SK-N-SH treated with all-trans-retinoic acid at 6 μM for 48 hours (cell line): ENCODE measurements around the gene TNK1.

ENCODE experiments used
- ATAC-seq: fragments of 200-7000 bp; cut with Tn5 transposase; 3 replicates; pipeline ENCODE4 v1.9.1; 2020; ENCODE audit warnings: mild to moderate bottlenecking, moderate library complexity
- ARNTL ChIP-seq: fragments of 450-650 bp; formaldehyde crosslinking; IDR thresholded peaks from 2 replicates; pipeline ENCODE4 v1.5.0; 2020; ENCODE audit warnings: low read depth, mild to moderate bottlenecking, moderate library complexity, borderline replicate concordance
- BACH2 ChIP-seq: fragments of 250-450 bp; sonication (Bioruptor Pico); IDR thresholded peaks from 2 replicates; pipeline ENCODE4 v1.9.0; 2021; ENCODE audit warnings: mild to moderate bottlenecking, borderline replicate concordance
- CREB5 ChIP-seq: fragments of 250-450 bp; sonication (Bioruptor Pico); IDR thresholded peaks from 2 replicates; pipeline ENCODE4 v1.5.1; 2020; ENCODE audit warnings: low read depth, mild to moderate bottlenecking, moderate library complexity
- CSDC2 ChIP-seq: fragments of 250-450 bp; sonication (Bioruptor Pico); IDR thresholded peaks from 2 replicates; pipeline ENCODE4 v1.5.0; 2020; ENCODE audit warnings: mild to moderate bottlenecking, moderate library complexity
- CSRNP3 ChIP-seq: fragments of 250-450 bp; sonication (Bioruptor Pico); IDR thresholded peaks from 2 replicates; pipeline ENCODE4 v1.5.1; 2021; ENCODE audit warnings: mild to moderate bottlenecking, moderate library complexity
- GLIS3 ChIP-seq: fragments of 250-450 bp; sonication (Bioruptor Pico); IDR thresholded peaks from 2 replicates; pipeline ENCODE4 v1.5.0; 2020; ENCODE audit warnings: mild to moderate bottlenecking, moderate library complexity
- ISL1 ChIP-seq: fragments of 250-450 bp; sonication (Bioruptor Pico); IDR thresholded peaks from 2 replicates; pipeline ENCODE4 v2.1.2; 2022; ENCODE audit warnings: mild to moderate bottlenecking, moderate library complexity
- OSR1 ChIP-seq: fragments of 250-450 bp; sonication (Bioruptor Pico); IDR thresholded peaks from 2 replicates; pipeline ENCODE4 v1.8.0; 2022; ENCODE audit warnings: moderate library complexity, mild to moderate bottlenecking, inconsistent platforms
- POU6F1 ChIP-seq: fragments of 250-450 bp; sonication (Bioruptor Pico); IDR thresholded peaks from 2 replicates; pipeline ENCODE4 v1.8.0; 2021; ENCODE audit warnings: low read depth, mild to moderate bottlenecking, moderate library complexity, borderline replicate concordance
- PPARA ChIP-seq: fragments of 250-450 bp; sonication (Bioruptor Pico); IDR thresholded peaks from 2 replicates; pipeline ENCODE4 v1.5.0; 2020; ENCODE audit warnings: mild to moderate bottlenecking, borderline replicate concordance
- SNAI2 ChIP-seq: fragments of 250-450 bp; sonication (Bioruptor Pico); IDR thresholded peaks from 2 replicates; pipeline ENCODE4 v1.5.0; 2020; ENCODE audit warnings: mild to moderate bottlenecking, moderate library complexity
- TCF4 ChIP-seq: fragments of 250-450 bp; sonication (Bioruptor Pico); IDR thresholded peaks from 2 replicates; pipeline ENCODE4 v1.8.0; 2021; ENCODE audit warnings: mild to moderate bottlenecking, moderate library complexity, borderline replicate concordance
- TOX ChIP-seq: fragments of 250-450 bp; sonication (Bioruptor Pico); IDR thresholded peaks from 2 replicates; pipeline ENCODE4 v1.8.0; 2021; ENCODE audit warnings: mild to moderate bottlenecking, moderate library complexity, borderline replicate concordance
- TSHZ2 ChIP-seq: fragments of 250-450 bp; sonication (Bioruptor Pico); IDR thresholded peaks from 2 replicates; pipeline ENCODE4 v1.5.0; 2020; ENCODE audit warnings: mild to moderate bottlenecking, moderate library complexity
- ZC3H10 ChIP-seq: fragments of 250-450 bp; sonication (Bioruptor Pico); IDR thresholded peaks from 2 replicates; pipeline ENCODE4 v1.5.1; 2021; ENCODE audit warnings: mild to moderate bottlenecking, moderate library complexity
- ZFP3 ChIP-seq: fragments of 250-450 bp; sonication (Bioruptor Pico); IDR thresholded peaks from 2 replicates; pipeline ENCODE4 v1.5.0; 2020; ENCODE audit warnings: mild to moderate bottlenecking, moderate library complexity
- ZFP30 ChIP-seq: fragments of 450-650 bp; formaldehyde crosslinking; IDR thresholded peaks from 2 replicates; pipeline ENCODE4 v1.5.0; 2022; ENCODE audit warnings: mild to moderate bottlenecking, moderate library complexity
- ZNF70 ChIP-seq: fragments of 450-650 bp; formaldehyde crosslinking; IDR thresholded peaks from 2 replicates; pipeline ENCODE4 v1.5.0; 2020; ENCODE audit warnings: mild to moderate bottlenecking, moderate library complexity
- TF ChIP-seq, protein P1 (sequence below): fragments of 250-450 bp; sonication (Bioruptor Pico); IDR thresholded peaks from 2 replicates; pipeline ENCODE4 v1.8.0; 2020; ENCODE audit warnings: mild to moderate bottlenecking, moderate library complexity, borderline replicate concordance

TNK1 gene

GRCh38 chr17:7425756-7426155 is 44.9 kb downstream of the TNK1 start:
- ATAC-seq = no peak
- TF ChIP-seq ZFP3 (no peak), ZNF70 (CRISPR knock-in tag) (no peak), ZC3H10 (CRISPR knock-in tag) (no peak), GLIS3 (CRISPR knock-in tag) (no peak), CSRNP3 (CRISPR knock-in tag) (no peak), TOX (CRISPR knock-in tag) (no peak), PPARA (CRISPR knock-in tag) (no peak)

- no peak for ATAC-seq
Measured at GRCh38 chr17:7426203-7426863, 45.4 kb downstream of the TNK1 start.

GRCh38 chr17:7426896-7427489 is 46.1 kb downstream of the TNK1 start:
- TF ChIP-seq BACH2 (no peak), SNAI2 (no peak), ZFP3 (no peak), CSDC2 (CRISPR knock-in tag) (no peak), ZFP30 (CRISPR knock-in tag) (no peak), TOX (CRISPR knock-in tag) (no peak), TSHZ2 (no peak), ISL1 (CRISPR knock-in tag) (no peak), POU6F1 (CRISPR knock-in tag) (no peak)
- no peak for ATAC-seq

More at GRCh38 chr17:7426203-7426863, 45.4 kb downstream of the TNK1 start:
- no peak for TF ChIP-seq POU6F1 (CRISPR knock-in tag)
- no peak for TF ChIP-seq CSDC2 (CRISPR knock-in tag)
- TF ChIP-seq CREB5 (CRISPR knock-in tag) = no peak
- no peak for TF ChIP-seq TCF4 (CRISPR knock-in tag)
- TF ChIP-seq ARNTL = no peak
- TF ChIP-seq GLIS3 (CRISPR knock-in tag) = no peak
- TF ChIP-seq OSR1 (CRISPR knock-in tag) = no peak

- no peak for ATAC-seq
- TF ChIP-seq, protein P1, sequence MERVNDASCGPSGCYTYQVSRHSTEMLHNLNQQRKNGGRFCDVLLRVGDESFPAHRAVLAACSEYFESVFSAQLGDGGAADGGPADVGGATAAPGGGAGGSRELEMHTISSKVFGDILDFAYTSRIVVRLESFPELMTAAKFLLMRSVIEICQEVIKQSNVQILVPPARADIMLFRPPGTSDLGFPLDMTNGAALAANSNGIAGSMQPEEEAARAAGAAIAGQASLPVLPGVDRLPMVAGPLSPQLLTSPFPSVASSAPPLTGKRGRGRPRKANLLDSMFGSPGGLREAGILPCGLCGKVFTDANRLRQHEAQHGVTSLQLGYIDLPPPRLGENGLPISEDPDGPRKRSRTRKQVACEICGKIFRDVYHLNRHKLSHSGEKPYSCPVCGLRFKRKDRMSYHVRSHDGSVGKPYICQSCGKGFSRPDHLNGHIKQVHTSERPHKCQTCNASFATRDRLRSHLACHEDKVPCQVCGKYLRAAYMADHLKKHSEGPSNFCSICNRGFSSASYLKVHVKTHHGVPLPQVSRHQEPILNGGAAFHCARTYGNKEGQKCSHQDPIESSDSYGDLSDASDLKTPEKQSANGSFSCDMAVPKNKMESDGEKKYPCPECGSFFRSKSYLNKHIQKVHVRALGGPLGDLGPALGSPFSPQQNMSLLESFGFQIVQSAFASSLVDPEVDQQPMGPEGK (CRISPR knock-in tag) = no peak
- TF ChIP-seq GLIS3 (CRISPR knock-in tag) = no peak
- TF ChIP-seq CSDC2 (CRISPR knock-in tag) = no peak
- TF ChIP-seq ZFP3 = no peak
- TF ChIP-seq CSRNP3 (CRISPR knock-in tag) = no peak
- TF ChIP-seq ZNF70 (CRISPR knock-in tag) = no peak
- no peak for TF ChIP-seq SNAI2
- no peak for TF ChIP-seq TSHZ2
Measured at GRCh38 chr17:7427549-7427948, 46.7 kb downstream of the TNK1 start.
